ENCODE results near the gene ZBTB46. TPM values are rescaled to one million over a fixed set of nuclear protein-coding genes. Genes with fewer than 3 reads are reported as not detected.

ZBTB46 gene
- total RNA-seq, 6 experiments from 2014 or later = 1.2 to 4.2 (median 2.4) TPM

DNA sequence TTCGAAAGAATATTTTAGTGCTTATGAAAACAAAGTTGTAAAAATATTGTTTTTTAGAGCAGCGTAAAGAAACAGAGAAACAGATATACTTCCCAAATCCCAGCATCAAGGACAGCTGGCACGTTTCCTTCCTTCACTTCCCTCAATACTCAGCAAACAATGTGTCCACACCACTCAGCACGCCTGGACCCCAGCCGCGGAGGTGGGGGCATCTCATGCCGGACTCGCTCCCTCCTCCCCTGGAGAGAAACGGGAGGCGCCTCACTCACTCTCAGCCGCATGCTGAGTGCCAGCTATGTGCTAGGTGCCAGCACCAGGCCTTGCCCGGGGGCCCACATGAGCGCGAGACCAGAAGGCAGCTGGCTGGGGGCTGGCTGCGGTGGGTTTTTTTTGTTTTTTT, 56.8 kb downstream of the ZBTB46 start:
- WGBS (ENCODE audit: insufficient coverage, low coverage, low lambda C conversion rate, missing lambda C conversion rate) = 82% methylated on average over 9 of the region's 15 CpGs
- Histone ChIP-seq H3K9me3 (no peaks in the 10 kb centered on the region), H3K27me3 (no peaks in the 10 kb centered on the region), H3K27ac (no peak overlapping the region), H3K4me1 (no peaks in the 10 kb centered on the region), H3K4me3 (no peak overlapping the region), H3K36me3 (no peaks in the 10 kb centered on the region)
- peak in 3 of 4 donors; percentile 28 to 38 (median 34) for ATAC-seq
- no peak for DNase-seq
- intact Hi-C loops (cut with DNase I) = no loop called here
- no peak for TF ChIP-seq POLR2A (IDR thresholded peaks at IDR 0.05)
- TF ChIP-seq, protein P1, sequence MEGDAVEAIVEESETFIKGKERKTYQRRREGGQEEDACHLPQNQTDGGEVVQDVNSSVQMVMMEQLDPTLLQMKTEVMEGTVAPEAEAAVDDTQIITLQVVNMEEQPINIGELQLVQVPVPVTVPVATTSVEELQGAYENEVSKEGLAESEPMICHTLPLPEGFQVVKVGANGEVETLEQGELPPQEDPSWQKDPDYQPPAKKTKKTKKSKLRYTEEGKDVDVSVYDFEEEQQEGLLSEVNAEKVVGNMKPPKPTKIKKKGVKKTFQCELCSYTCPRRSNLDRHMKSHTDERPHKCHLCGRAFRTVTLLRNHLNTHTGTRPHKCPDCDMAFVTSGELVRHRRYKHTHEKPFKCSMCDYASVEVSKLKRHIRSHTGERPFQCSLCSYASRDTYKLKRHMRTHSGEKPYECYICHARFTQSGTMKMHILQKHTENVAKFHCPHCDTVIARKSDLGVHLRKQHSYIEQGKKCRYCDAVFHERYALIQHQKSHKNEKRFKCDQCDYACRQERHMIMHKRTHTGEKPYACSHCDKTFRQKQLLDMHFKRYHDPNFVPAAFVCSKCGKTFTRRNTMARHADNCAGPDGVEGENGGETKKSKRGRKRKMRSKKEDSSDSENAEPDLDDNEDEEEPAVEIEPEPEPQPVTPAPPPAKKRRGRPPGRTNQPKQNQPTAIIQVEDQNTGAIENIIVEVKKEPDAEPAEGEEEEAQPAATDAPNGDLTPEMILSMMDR (IDR thresholded peaks at IDR 0.05) = no peak

GRCh38 chr20:63773571-63774241, 57.4 kb downstream of the ZBTB46 start:
- Histone ChIP-seq H3K27me3 (no peaks in the 10 kb centered on the region), H3K4me3 (no peak overlapping the region), H3K27ac (no peak overlapping the region), H3K4me1 (no peaks in the 10 kb centered on the region), H3K36me3 (no peaks in the 10 kb centered on the region), H3K9me3 (no peaks in the 10 kb centered on the region)
- no peak for TF ChIP-seq POLR2A (IDR thresholded peaks at IDR 0.05)
- TF ChIP-seq, protein P1 (IDR thresholded peaks at IDR 0.05) = no peak
- 76% methylated on average over 7 of the region's 33 CpGs for WGBS (ENCODE audit: insufficient coverage, low coverage, low lambda C conversion rate, missing lambda C conversion rate)
- intact Hi-C loops (cut with DNase I) = no loop called here
- DNase-seq (no peak), ATAC-seq (no peak)

DNA sequence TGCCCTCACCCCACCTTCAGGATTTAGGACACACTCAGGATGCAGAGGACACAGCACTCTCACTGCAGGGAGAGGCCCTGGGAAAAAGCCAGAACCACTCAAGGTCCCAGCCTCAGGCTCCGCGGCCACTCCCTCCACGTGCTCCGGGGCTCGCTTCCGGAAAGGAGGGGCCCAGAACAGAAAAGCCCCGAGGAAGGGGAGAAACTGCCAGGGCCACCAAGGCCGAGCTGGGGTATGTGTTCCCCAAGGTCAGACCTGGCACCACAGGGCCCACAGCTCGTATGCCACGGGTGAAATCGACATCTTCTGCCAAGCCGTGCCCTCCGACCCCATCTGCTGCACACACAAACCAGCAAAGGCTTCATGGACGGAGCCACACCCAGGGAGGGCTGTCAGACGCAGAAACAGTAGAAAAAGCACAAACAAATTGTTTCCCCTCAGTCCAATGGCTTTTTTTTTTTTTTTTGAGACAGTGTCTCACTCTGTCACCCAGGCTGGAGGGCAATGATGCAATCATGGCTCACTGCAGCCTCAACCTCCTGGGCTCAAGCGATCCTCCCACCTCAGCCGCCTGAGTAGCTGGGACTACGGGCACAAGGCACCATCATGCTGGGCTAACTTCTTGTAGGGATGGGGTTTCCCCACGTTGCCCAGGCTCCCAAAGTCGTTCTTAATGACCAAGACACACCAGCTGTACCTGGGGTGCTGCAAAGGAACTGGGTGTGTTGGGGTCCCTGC, 58.1 kb downstream of the ZBTB46 start:
- DNase-seq (no peak), ATAC-seq (peak in 2 of 4 donors; percentile 29 to 42)
- intact Hi-C loops (cut with DNase I) = no loop called here
- Histone ChIP-seq H3K9me3 (no peaks in the 10 kb centered on the region), H3K27me3 (no peaks in the 10 kb centered on the region), H3K36me3 (no peaks in the 10 kb centered on the region), H3K27ac (no peak overlapping the region), H3K4me1 (no peaks in the 10 kb centered on the region), H3K4me3 (no peak overlapping the region)
- no peak for TF ChIP-seq POLR2A (IDR thresholded peaks at IDR 0.05)
- TF ChIP-seq, protein P1 (IDR thresholded peaks at IDR 0.05) = no peak
- 82% methylated on average over 6 of the region's 20 CpGs for WGBS (ENCODE audit: insufficient coverage, low coverage, low lambda C conversion rate, missing lambda C conversion rate)

GRCh38 chr20:63771046-63771707, 59.9 kb downstream of the ZBTB46 start:
- TF ChIP-seq, protein P1 (IDR thresholded peaks at IDR 0.05) = no peak
- TF ChIP-seq POLR2A (IDR thresholded peaks at IDR 0.05) = no peak
- no peak overlapping the region for H3K27ac ChIP-seq
- H3K4me3 ChIP-seq = no peak overlapping the region
- ATAC-seq (no peak), DNase-seq (no peak)
- 100% methylated on average over 5 of the region's 52 CpGs for WGBS (ENCODE audit: insufficient coverage, low coverage, low lambda C conversion rate, missing lambda C conversion rate)
- no peaks in the 10 kb centered on the region for H3K9me3 ChIP-seq
- intact Hi-C loops (cut with DNase I) = no loop called here
- no peaks in the 10 kb centered on the region for H3K36me3 ChIP-seq
- no peaks in the 10 kb centered on the region for H3K4me1 ChIP-seq
- H3K27me3 ChIP-seq = no peaks in the 10 kb centered on the region
